BLaER1 treated with 17β-estradiol and CSF1 and Interleukin-3, amounts not matched to agents 10 nM and 100 nM (cell line): Measurements from ENCODE around the gene TGM3.

Source experiments
- H3K27ac ChIP-seq, 11 experiments: shearing (Covaris generic); formaldehyde crosslinking; 2 replicates each; pipeline ENCODE4 v1.8.1; 2022
- H3K27me3 ChIP-seq, 11 experiments: shearing (Covaris generic); formaldehyde crosslinking; 2 replicates each; pipeline ENCODE4 v1.8.1; 2022
- H3K36me3 ChIP-seq, 11 experiments: shearing (Covaris generic); formaldehyde crosslinking; 2 replicates each; pipeline ENCODE4 v1.8.1; 2022
- H3K4me1 ChIP-seq, 10 experiments: shearing (Covaris generic); formaldehyde crosslinking; 2 replicates each; pipeline ENCODE4 v1.8.1; 2022
- H3K4me2 ChIP-seq, 11 experiments: shearing (Covaris generic); formaldehyde crosslinking; 2 replicates each; pipeline ENCODE4 v1.8.1; 2022
- H3K4me3 ChIP-seq, 10 experiments: shearing (Covaris generic); formaldehyde crosslinking; 2 replicates each; pipeline ENCODE4 v1.8.1; 2022
- H3K9ac ChIP-seq, 11 experiments: shearing (Covaris generic); formaldehyde crosslinking; 2 replicates each; pipeline ENCODE4 v1.8.1; 2022
- H3K9me3 ChIP-seq, 11 experiments: shearing (Covaris generic); formaldehyde crosslinking; replicated peaks in 1 of 11; 2 replicates each; pipeline ENCODE4 v1.8.1; 2022
- H4K20me1 ChIP-seq, 11 experiments: shearing (Covaris generic); formaldehyde crosslinking; 2 replicates each; pipeline ENCODE4 v1.8.1; 2022
- Cebpa-rat ChIP-seq, 11 experiments: shearing (Covaris generic); IDR thresholded peaks; 2 replicates each; pipeline ENCODE4 v1.8.1; 2022

TGM3 gene

GRCh38 chr20:2299301-2299700 lies 3.5 kb downstream of the TGM3 start:
- peak overlapping the region in 10 of 11 experiments; percentile 46 to 90 (median 78); a peak in 20 of 22 replicates for H3K4me2 ChIP-seq
- H4K20me1 ChIP-seq: no peaks in the 10 kb centered on the region
- H3K9ac ChIP-seq: peak overlapping the region in 9 of 11 experiments; percentile 1 to 69 (median 55); a peak in 14 of 22 replicates
- H3K27me3 ChIP-seq: no peaks in the 10 kb centered on the region
- no peaks in the 10 kb centered on the region for H3K36me3 ChIP-seq
- H3K9me3 ChIP-seq: no peaks in the 10 kb centered on the region
- peaks cover 12 to 98% (median 86%) of the 10 kb centered on the region in 10 experiments; a peak in 19 of 20 replicates for H3K4me1 ChIP-seq
- TF ChIP-seq Cebpa-rat (IDR thresholded peaks at IDR 0.05): peak in 5 of 11 experiments; percentile 8 to 47 (median 26); a peak in 4 of 22 replicates
- peak overlapping the region; percentile 23 to 94 (median 85); a peak in 21 of 22 replicates for H3K27ac ChIP-seq
- no peak overlapping the region for H3K4me3 ChIP-seq

- peak overlapping the region in 10 of 11 experiments; percentile 48 to 90 (median 78); a peak in 19 of 22 replicates for H3K4me2 ChIP-seq
- H3K27ac ChIP-seq: peak overlapping the region; percentile 39 to 94 (median 85); a peak in 21 of 22 replicates
- peaks cover 12 to 98% (median 92%) of the 10 kb centered on the region in 10 experiments; a peak in 19 of 20 replicates for H3K4me1 ChIP-seq
- no peak for TF ChIP-seq Cebpa-rat (IDR thresholded peaks at IDR 0.05)
- no peak overlapping the region for H3K4me3 ChIP-seq
- H3K36me3 ChIP-seq: no peaks in the 10 kb centered on the region
- H3K9ac ChIP-seq: peak overlapping the region in 10 of 11 experiments; percentile 18 to 79 (median 62); a peak in 15 of 22 replicates
- no peaks in the 10 kb centered on the region for H3K9me3 ChIP-seq
- no peaks in the 10 kb centered on the region for H3K27me3 ChIP-seq
- no peaks in the 10 kb centered on the region for H4K20me1 ChIP-seq
These were observed 4.2 kb downstream of the TGM3 start for GRCh38 chr20:2300002-2300401.

- H3K9ac ChIP-seq: peak overlapping the region in 10 of 11 experiments; percentile 18 to 79 (median 62); a peak in 14 of 22 replicates
- H3K27ac ChIP-seq: peak overlapping the region; percentile 39 to 94 (median 85); a peak in 21 of 22 replicates
- H3K36me3 ChIP-seq: no peaks in the 10 kb centered on the region
- H3K4me2 ChIP-seq: peak overlapping the region in 10 of 11 experiments; percentile 48 to 90 (median 78); a peak in 20 of 22 replicates
- H4K20me1 ChIP-seq: no peaks in the 10 kb centered on the region
- H3K9me3 ChIP-seq: no peaks in the 10 kb centered on the region
- peaks cover 12 to 98% (median 93%) of the 10 kb centered on the region in 10 experiments; a peak in 19 of 20 replicates for H3K4me1 ChIP-seq
- peak in 8 of 11 experiments; percentile 9 to 72 (median 27); a peak in 5 of 22 replicates for TF ChIP-seq Cebpa-rat (IDR thresholded peaks at IDR 0.05)
- no peaks in the 10 kb centered on the region for H3K27me3 ChIP-seq
- H3K4me3 ChIP-seq: no peak overlapping the region
These were observed 4.6 kb downstream of the TGM3 start for GRCh38 chr20:2300420-2300819.

GRCh38 chr20:2301164-2301622 lies 5.4 kb downstream of the TGM3 start:
- Histone ChIP-seq H3K4me2 (peak overlapping the region; percentile 21 to 90 (median 79); a peak in 21 of 22 replicates), H4K20me1 (no peaks in the 10 kb centered on the region), H3K27ac (peak overlapping the region; percentile 65 to 94 (median 87)), H3K36me3 (no peaks in the 10 kb centered on the region), H3K9ac (peak overlapping the region in 10 of 11 experiments; percentile 48 to 80 (median 73); a peak in 17 of 22 replicates), H3K4me1 (peaks cover 12 to 98% (median 94%) of the 10 kb centered on the region in 10 experiments; a peak in 19 of 20 replicates), H3K4me3 (0 out of 20 replicates have a peak overlapping the region, but pooled peaks of 1 of the 10 experiments have one; percentile 13), H3K9me3 (no peaks in the 10 kb centered on the region), H3K27me3 (no peaks in the 10 kb centered on the region)
- TF ChIP-seq Cebpa-rat (IDR thresholded peaks at IDR 0.05): peak; percentile 75 to 97 (median 89); a peak in 19 of 22 replicates

- Histone ChIP-seq H3K4me1 (peaks cover 12 to 97% (median 89%) of the 10 kb centered on the region in 10 experiments; a peak in 19 of 20 replicates), H3K4me3 (no peak overlapping the region), H3K27ac (peak overlapping the region; percentile 65 to 94 (median 87)), H3K27me3 (no peaks in the 10 kb centered on the region), H3K36me3 (no peaks in the 10 kb centered on the region), H3K9me3 (no peaks in the 10 kb centered on the region), H4K20me1 (no peaks in the 10 kb centered on the region), H3K4me2 (peak overlapping the region in 9 of 11 experiments; percentile 60 to 86 (median 79); a peak in 19 of 22 replicates), H3K9ac (peak overlapping the region in 9 of 11 experiments; percentile 65 to 80 (median 74); a peak in 16 of 22 replicates)
- TF ChIP-seq Cebpa-rat (IDR thresholded peaks at IDR 0.05): no peak
These were observed 6.7 kb downstream of the TGM3 start for GRCh38 chr20:2302384-2303060.

- no peaks in the 10 kb centered on the region for H4K20me1 ChIP-seq
- H3K27ac ChIP-seq: peak overlapping the region in 8 of 11 experiments; percentile 0 to 94 (median 89); a peak in 11 of 22 replicates
- no peaks in the 10 kb centered on the region for H3K9me3 ChIP-seq
- TF ChIP-seq Cebpa-rat (IDR thresholded peaks at IDR 0.05): no peak
- peaks cover 12 to 97% (median 80%) of the 10 kb centered on the region in 10 experiments; a peak in 19 of 20 replicates for H3K4me1 ChIP-seq
- peak overlapping the region in 7 of 11 experiments; percentile 33 to 86 (median 80); a peak in 13 of 22 replicates for H3K4me2 ChIP-seq
- no peaks in the 10 kb centered on the region for H3K27me3 ChIP-seq
- no peaks in the 10 kb centered on the region for H3K36me3 ChIP-seq
- H3K4me3 ChIP-seq: no peak overlapping the region
- no peak overlapping the region for H3K9ac ChIP-seq
These were observed 7.9 kb downstream of the TGM3 start for GRCh38 chr20:2303673-2304072.

GRCh38 chr20:2304180-2304579 lies 8.4 kb downstream of the TGM3 start:
- peak overlapping the region in 6 of 11 experiments; percentile 45 to 86 (median 77); a peak in 12 of 22 replicates for H3K4me2 ChIP-seq

GRCh38 chr20:2305029-2305428 lies 9.2 kb downstream of the TGM3 start:
- no peak for TF ChIP-seq Cebpa-rat (IDR thresholded peaks at IDR 0.05)
- Histone ChIP-seq H3K9me3 (no peaks in the 10 kb centered on the region), H3K27me3 (no peaks in the 10 kb centered on the region), H3K4me3 (no peak overlapping the region), H4K20me1 (no peaks in the 10 kb centered on the region), H3K4me2 (peak overlapping the region in 8 of 11 experiments; percentile 22 to 86 (median 71); a peak in 15 of 22 replicates), H3K9ac (no peak overlapping the region), H3K36me3 (no peaks in the 10 kb centered on the region), H3K27ac (peak overlapping the region in 8 of 11 experiments; percentile 0 to 94 (median 68); a peak in 8 of 22 replicates), H3K4me1 (peaks cover 12 to 97% (median 72%) of the 10 kb centered on the region in 10 experiments; a peak in 19 of 20 replicates)

More at GRCh38 chr20:2304180-2304579, 8.4 kb downstream of the TGM3 start:
- no peak for TF ChIP-seq Cebpa-rat (IDR thresholded peaks at IDR 0.05)
- H3K27me3 ChIP-seq: no peaks in the 10 kb centered on the region
- H3K27ac ChIP-seq: peak overlapping the region in 7 of 11 experiments; percentile 0 to 94 (median 89); a peak in 11 of 22 replicates
- H4K20me1 ChIP-seq: no peaks in the 10 kb centered on the region
- H3K9me3 ChIP-seq: no peaks in the 10 kb centered on the region
- no peak overlapping the region for H3K4me3 ChIP-seq
- peaks cover 12 to 97% (median 76%) of the 10 kb centered on the region in 10 experiments; a peak in 19 of 20 replicates for H3K4me1 ChIP-seq
- no peak overlapping the region for H3K9ac ChIP-seq
- no peaks in the 10 kb centered on the region for H3K36me3 ChIP-seq
